ENCODE data around the gene GPR141. TPM values are rescaled to one million over a fixed set of nuclear protein-coding genes. Genes with fewer than 3 reads are reported as not detected.

GPR141 gene
- total and polyA plus RNA-seq, 9 of the 15 experiments (the other 6 are each of a cell fraction or from before 2014, with no cell fraction given): not detected

DNA sequence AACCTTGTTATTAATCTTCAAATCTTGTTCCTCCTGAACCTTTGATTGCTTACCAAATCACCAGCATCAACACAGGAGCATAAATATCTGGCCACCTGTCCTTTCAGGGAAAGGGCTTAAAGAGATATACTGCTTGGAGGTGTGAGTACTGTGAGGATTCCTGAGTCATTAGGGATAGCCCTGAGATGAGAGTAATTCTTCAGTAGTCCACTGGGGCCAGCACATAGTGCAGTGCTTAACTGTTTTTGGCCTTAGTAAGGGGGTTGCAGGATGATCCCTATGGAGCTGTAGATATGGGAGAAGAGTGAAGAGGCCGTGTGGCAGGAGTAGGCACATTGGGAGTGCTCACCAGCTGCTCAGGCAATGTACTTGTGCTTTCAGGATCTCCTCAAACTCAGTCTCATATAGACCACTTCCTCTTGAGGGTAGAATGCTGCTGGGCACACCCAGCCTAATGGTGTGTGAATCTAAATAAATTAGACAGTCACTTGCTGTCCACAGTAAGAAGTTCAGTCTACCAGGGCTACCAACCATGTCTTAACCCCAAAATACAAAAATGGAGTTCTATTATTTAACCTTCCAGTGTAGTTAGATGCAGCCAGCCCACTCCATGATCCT lies 26.5 kb upstream of the GPR141 start:
- POLR2A ChIA-PET: interaction anchor here (0.7 kb wide), 1 partner anchor 172 kb away, joined by 3 read pairs; no protein-coding TSS in a partner anchor
- Histone ChIP-seq H3K36me3 (ENCODE audit: control insufficient read depth, insufficient read depth, low read length) (no peaks in the 10 kb centered on the region), H3K79me2 (ENCODE audit: control insufficient read depth, insufficient read depth, low read length) (no peaks in the 10 kb centered on the region), H2AFZ (ENCODE audit: low read depth, low read length) (no peak overlapping the region), H3K9me1 (ENCODE audit: control insufficient read depth, insufficient read depth, low read length) (no peaks in the 10 kb centered on the region), H3K4me2 (ENCODE audit: insufficient read depth, low read length) (no peak overlapping the region), H3K27me3 (ENCODE audit: control insufficient read depth in 2 of 2, insufficient read depth in 2 of 2, low read length in 2 of 2) (no peaks in the 10 kb centered on the region), H3K4me3 (no peak overlapping the region), H3K4me1 (replicated peaks in 1 of 2; ENCODE audit: control insufficient read depth in 2 of 2, insufficient read depth in 2 of 2, low read length in 2 of 2) (no peaks in the 10 kb centered on the region; a peak in 1 of 5 replicates), H3K27ac (ENCODE audit: extremely low read depth, low read depth, low read length) (no peak overlapping the region), H3K9me3 (replicated peaks; ENCODE audit: control insufficient read depth, insufficient read depth, low read depth, low read length) (no peaks in the 10 kb centered on the region), H3K9ac (ENCODE audit: insufficient read depth in 1 of 2, low read depth in 2 of 2, low read length in 2 of 2) (no peak overlapping the region), H4K20me1 (replicated peaks; ENCODE audit: control insufficient read depth, insufficient read depth, low read length) (no peaks in the 10 kb centered on the region)
- in situ Hi-C loops (cut with MboI): no loop called here
- ATAC-seq (no peak), DNase-seq (ENCODE audit: extremely low read depth in 1 of 4, low spot score in 3 of 4) (no peak), FAIRE-seq (no peak)
- 0% methylated on average over 1 of the region's 1 CpG for WGBS (ENCODE audit: insufficient coverage, low coverage, missing lambda C conversion rate)
- BruUV-seq (replicated peaks): no TSS peak
- CTCF ChIA-PET (ENCODE audit: low intra/inter-chr PET ratio): no interaction called here
- TF ChIP-seq DACH1 (IDR thresholded peaks at IDR 0.05; ENCODE audit: partially characterized antibody) (no peak), CBFB (CRISPR knock-in tag; IDR thresholded peaks at IDR 0.05) (no peak), IRF2 (CRISPR knock-in tag; IDR thresholded peaks at IDR 0.05) (no peak), ZNF316 (IDR thresholded peaks at IDR 0.05) (no peak), CBX5 (IDR thresholded peaks at IDR 0.05; ENCODE audit: borderline replicate concordance, low read depth) (no peak), ZNF408 (CRISPR knock-in tag; IDR thresholded peaks at IDR 0.05; ENCODE audit: low read depth) (no peak), ZNF175 (CRISPR knock-in tag; IDR thresholded peaks at IDR 0.05; ENCODE audit: low read depth) (no peak), SNIP1 (IDR thresholded peaks at IDR 0.05; ENCODE audit: low read depth) (no peak), ZKSCAN1 (IDR thresholded peaks at IDR 0.05; ENCODE audit: low read depth, low read length) (no peak), YY1 (IDR thresholded peaks at IDR 0.05; ENCODE audit: borderline replicate concordance in 1 of 3, control insufficient read depth in 1 of 3, extremely low read depth in 1 of 3, insufficient read depth in 3 of 3, insufficient read length in 1 of 3, insufficient replicate concordance in 2 of 3, low read depth in 1 of 3, low read length in 2 of 3) (no peak), MIER1 (IDR thresholded peaks at IDR 0.05; ENCODE audit: low read depth) (no peak), SIN3A (IDR thresholded peaks at IDR 0.05; ENCODE audit: borderline replicate concordance in 2 of 2, control insufficient read depth in 1 of 2, low read depth in 2 of 2, low read length in 2 of 2) (no peak), CAMTA2 (CRISPR knock-in tag; conservative IDR thresholded peaks at IDR 0.05) (no peak)
- TF ChIP-seq, protein P1, sequence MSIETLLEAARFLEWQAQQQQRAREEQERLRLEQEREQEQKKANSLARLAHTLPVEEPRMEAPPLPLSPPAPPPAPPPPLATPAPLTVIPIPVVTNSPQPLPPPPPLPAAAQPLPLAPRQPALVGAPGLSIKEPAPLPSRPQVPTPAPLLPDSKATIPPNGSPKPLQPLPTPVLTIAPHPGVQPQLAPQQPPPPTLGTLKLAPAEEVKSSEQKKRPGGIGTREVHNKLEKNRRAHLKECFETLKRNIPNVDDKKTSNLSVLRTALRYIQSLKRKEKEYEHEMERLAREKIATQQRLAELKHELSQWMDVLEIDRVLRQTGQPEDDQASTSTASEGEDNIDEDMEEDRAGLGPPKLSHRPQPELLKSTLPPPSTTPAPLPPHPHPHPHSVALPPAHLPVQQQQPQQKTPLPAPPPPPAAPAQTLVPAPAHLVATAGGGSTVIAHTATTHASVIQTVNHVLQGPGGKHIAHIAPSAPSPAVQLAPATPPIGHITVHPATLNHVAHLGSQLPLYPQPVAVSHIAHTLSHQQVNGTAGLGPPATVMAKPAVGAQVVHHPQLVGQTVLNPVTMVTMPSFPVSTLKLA (conservative IDR thresholded peaks at IDR 0.05): no peak
- TF ChIP-seq, protein P2, sequence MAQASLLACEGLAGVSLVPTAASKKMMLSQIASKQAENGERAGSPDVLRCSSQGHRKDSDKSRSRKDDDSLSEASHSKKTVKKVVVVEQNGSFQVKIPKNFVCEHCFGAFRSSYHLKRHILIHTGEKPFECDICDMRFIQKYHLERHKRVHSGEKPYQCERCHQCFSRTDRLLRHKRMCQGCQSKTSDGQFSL (CRISPR knock-in tag; IDR thresholded peaks at IDR 0.05): no peak
- TF ChIP-seq, protein P2 (tag; IDR thresholded peaks at IDR 0.05): no peak
- TF ChIP-seq, protein P3, sequence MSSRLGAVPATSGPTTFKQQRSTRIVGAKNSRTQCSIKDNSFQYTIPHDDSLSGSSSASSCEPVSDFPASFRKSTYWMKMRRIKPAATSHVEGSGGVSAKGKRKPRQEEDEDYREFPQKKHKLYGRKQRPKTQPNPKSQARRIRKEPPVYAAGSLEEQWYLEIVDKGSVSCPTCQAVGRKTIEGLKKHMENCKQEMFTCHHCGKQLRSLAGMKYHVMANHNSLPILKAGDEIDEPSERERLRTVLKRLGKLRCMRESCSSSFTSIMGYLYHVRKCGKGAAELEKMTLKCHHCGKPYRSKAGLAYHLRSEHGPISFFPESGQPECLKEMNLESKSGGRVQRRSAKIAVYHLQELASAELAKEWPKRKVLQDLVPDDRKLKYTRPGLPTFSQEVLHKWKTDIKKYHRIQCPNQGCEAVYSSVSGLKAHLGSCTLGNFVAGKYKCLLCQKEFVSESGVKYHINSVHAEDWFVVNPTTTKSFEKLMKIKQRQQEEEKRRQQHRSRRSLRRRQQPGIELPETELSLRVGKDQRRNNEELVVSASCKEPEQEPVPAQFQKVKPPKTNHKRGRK (tag; IDR thresholded peaks at IDR 0.05): no peak
- intact Hi-C loops (cut with micrococcal nuclease): no loop called here

All from K562 (cell line).